Endothelial cell of umbilical vein (primary cell): ENCODE results near the gene TMEM119. TPM values are rescaled to one million over a fixed set of nuclear protein-coding genes. Genes with fewer than 3 reads are reported as not detected.
A peak's percentile ranks its signal among the peaks of the same experiment; 100 is the strongest.
"Not testable (repeated sequence)": the region's sequence is repeated elsewhere in the genome, so short reads cannot be mapped to it uniquely, and the experiment has no call there.

ENCODE experiments used
- BruUV-seq: library from RNA; stranded (reverse); fragments of 400-500 nt; replicated peaks from 2 replicates; lab custom pipeline; 2021; lab: Mats Ljungman, UMichigan
- CTCF ChIA-PET: fragments of 300-600, 350-600 bp; sonication (Branson Sonifier 250); formaldehyde crosslinking; loops from one replicate; lab custom pipeline; 2021; ENCODE audit warnings: antibody characterized with exemption, inconsistent platforms; lab: Charles Lee
- POLR2A ChIA-PET: fragments of 300-600, 350-600 bp; sonication (Branson Sonifier 250); formaldehyde crosslinking; loops from one replicate; lab custom pipeline; 2021; ENCODE audit warnings: antibody characterized with exemption, inconsistent platforms; lab: Charles Lee
- DNase-seq: peaks from one replicate; pipeline ENCODE4 v3.0.0-alpha.2; 2011; ENCODE audit warnings: low read depth, low spot score
- FAIRE-seq: peaks from 2 replicates; lab custom pipeline; 2011; peaks lifted over from hg19 to GRCh38; lab: Jason Lieb, UNC
- H2AFZ ChIP-seq: 2 replicates; pipeline ENCODE4 v1.6.0; 2012; ENCODE audit warnings: low read depth, low read length, control low read depth, inconsistent platforms
- H3K27ac ChIP-seq: 2 replicates; pipeline ENCODE4 v1.5.1; 2011; ENCODE audit warnings: low read depth, mild to moderate bottlenecking, control low read depth, low read length, moderate library complexity; ENCODE audit not compliant: insufficient read depth
- H3K27me3 ChIP-seq, 2 experiments: 2 replicates each; pipeline versions ENCODE4 v1.6.0 to v1.6.1; 2011; ENCODE audit warnings: low read length in 2 of 2, mixed read lengths in 1 of 2; ENCODE audit not compliant: control insufficient read depth in 2 of 2, insufficient read depth in 2 of 2
- H3K36me3 ChIP-seq, 2 experiments: 2 replicates in 1 of 2; 3 replicates in 1 of 2; pipeline ENCODE4 v1.5.1; 2011; ENCODE audit warnings: low read length in 2 of 2, mild to moderate bottlenecking in 1 of 2, moderate library complexity in 1 of 2; ENCODE audit not compliant: control insufficient read depth in 2 of 2, insufficient read depth in 2 of 2; ENCODE audit errors: extremely low read depth in 1 of 2
- H3K4me1 ChIP-seq: 3 replicates; pipeline ENCODE4 v1.5.1; 2011; ENCODE audit warnings: mild to moderate bottlenecking, low read length; ENCODE audit not compliant: control insufficient read depth, insufficient read depth; ENCODE audit errors: extremely low read depth
- H3K4me2 ChIP-seq: 2 replicates; pipeline ENCODE4 v1.6.1; 2011; ENCODE audit warnings: low read length, control low read depth, mixed read lengths; ENCODE audit not compliant: insufficient read depth
- H3K4me3 ChIP-seq, 3 experiments: fragments of 200-600 bp in 1 of 3; sonication (generic), shearing (Covaris generic) in 1 of 3; replicated peaks in 1 of 3; 2 replicates each; pipeline ENCODE4 v1.5.1; 2011 to 2016; ENCODE audit warnings: control low read depth in 3 of 3, low read length in 3 of 3, mild to moderate bottlenecking in 2 of 3, inconsistent platforms in 1 of 3, low read depth in 1 of 3, moderate library complexity in 1 of 3; ENCODE audit not compliant: insufficient read depth in 1 of 3
- H3K79me2 ChIP-seq: 2 replicates; pipeline ENCODE4 v1.6.0; 2012; ENCODE audit warnings: low read length, inconsistent platforms; ENCODE audit not compliant: control insufficient read depth, insufficient read depth
- H3K9ac ChIP-seq: replicated peaks from 2 replicates; pipeline ENCODE3; 2011; ENCODE audit warnings: low read length, control low read depth; ENCODE audit not compliant: insufficient read depth; ENCODE audit errors: extremely low read depth
- H3K9me1 ChIP-seq: replicated peaks from 3 replicates; pipeline ENCODE4 v1.6.0; 2011; ENCODE audit warnings: mild to moderate bottlenecking, low read length; ENCODE audit not compliant: control insufficient read depth, insufficient read depth; ENCODE audit errors: extremely low read depth
- H3K9me3 ChIP-seq: replicated peaks from 2 replicates; pipeline ENCODE4 v1.5.1; 2012; ENCODE audit warnings: low read length, inconsistent platforms; ENCODE audit not compliant: control insufficient read depth, insufficient read depth
- H4K20me1 ChIP-seq: replicated peaks from 2 replicates; pipeline ENCODE3; 2011; ENCODE audit warnings: mild to moderate bottlenecking, low read length; ENCODE audit not compliant: control insufficient read depth, insufficient read depth; ENCODE audit errors: extremely low read depth
- EZH2 ChIP-seq: IDR thresholded peaks from 2 replicates; pipeline ENCODE4 v1.6.1; 2012; ENCODE audit warnings: borderline replicate concordance, low read depth, mild to moderate bottlenecking, moderate library complexity, low read length, inconsistent platforms; ENCODE audit not compliant: severe bottlenecking
- FOS ChIP-seq: IDR thresholded peaks from 2 replicates; pipeline ENCODE4 v1.6.1; 2011; ENCODE audit warnings: mild to moderate bottlenecking, low read length, moderate library complexity, borderline replicate concordance; ENCODE audit not compliant: insufficient read depth
- GATA2 ChIP-seq: IDR thresholded peaks from 2 replicates; pipeline ENCODE4 v1.7.0; 2011; ENCODE audit warnings: low read depth, mild to moderate bottlenecking, moderate library complexity, mixed read lengths, low read length; ENCODE audit not compliant: insufficient read length, insufficient read depth
- JUN ChIP-seq: IDR thresholded peaks from 2 replicates; pipeline ENCODE4 v1.6.1; 2011; ENCODE audit warnings: borderline replicate concordance, low read depth; ENCODE audit not compliant: insufficient read length, insufficient read depth
- MYC ChIP-seq: IDR thresholded peaks from one replicate; pipeline ENCODE4 v1.6.1; 2011; ENCODE audit warnings: mild to moderate bottlenecking, low read depth, low read length
- POLR2A ChIP-seq: IDR thresholded peaks from 2 replicates; pipeline ENCODE4 v1.6.1; 2012; ENCODE audit warnings: low read depth, mild to moderate bottlenecking, control low read depth, low read length
- POLR2AphosphoS5 ChIP-seq: IDR thresholded peaks from 2 replicates; pipeline ENCODE4 v1.6.1; 2012; ENCODE audit warnings: low read depth, mild to moderate bottlenecking, control low read depth, low read length, moderate library complexity; ENCODE audit not compliant: insufficient read depth
- dilution Hi-C: fragments of 300-500 bp; cut with MboI; formaldehyde crosslinking; loops from one replicate; pipeline ENCODE4 v1.15.0; 2019; ENCODE audit warnings: low sequenced_read_pairs; ENCODE audit not compliant: extremely low pct_ligation_motif_present
- intact Hi-C: fragments of 100-400 bp; cut with micrococcal nuclease; formaldehyde crosslinking; loops from one replicate; pipeline ENCODE4 v1.10.0; 2022
- polyA plus RNA-seq, 4 experiments: library from polyadenylated mRNA; depleted of rRNA in 3 of 4; stranded (reverse) in 3 of 4; unstranded in 1 of 4; fragments of >200 nt; gene quantifications; 2 replicates each; pipeline versions ENCODE4 v1.2.1 to v1.2.3, GENCODE V29; 2011 to 2012; ENCODE audit warnings: missing spikeins in 1 of 4
- total RNA-seq: library from RNA; stranded (reverse); gene quantifications from 2 replicates; pipeline ENCODE4 v1.2.3, GENCODE V29; 2021
- TF ChIP-seq, protein P1 (sequence below): IDR thresholded peaks from 2 replicates; pipeline ENCODE4 v1.6.1; 2011; ENCODE audit not compliant: insufficient read depth, insufficient read length
- TF ChIP-seq, protein P2 (sequence below), 2 donors: IDR thresholded peaks; 1 replicate in 1 of 2; 2 replicates in 1 of 2; pipeline ENCODE4 v1.5.1; 2011; ENCODE audit warnings: low read length in 2 of 2, mild to moderate bottlenecking in 2 of 2, moderate library complexity in 2 of 2, control low read depth in 1 of 2, inconsistent platforms in 1 of 2, low read depth in 1 of 2; ENCODE audit not compliant: insufficient read depth in 1 of 2; ENCODE audit errors: extremely low read depth in 1 of 2

TMEM119 gene
- total and polyA plus RNA-seq, 2 donors (not counting 3 experiments of a cell fraction or from before 2014, with no cell fraction given): not detected

DNA sequence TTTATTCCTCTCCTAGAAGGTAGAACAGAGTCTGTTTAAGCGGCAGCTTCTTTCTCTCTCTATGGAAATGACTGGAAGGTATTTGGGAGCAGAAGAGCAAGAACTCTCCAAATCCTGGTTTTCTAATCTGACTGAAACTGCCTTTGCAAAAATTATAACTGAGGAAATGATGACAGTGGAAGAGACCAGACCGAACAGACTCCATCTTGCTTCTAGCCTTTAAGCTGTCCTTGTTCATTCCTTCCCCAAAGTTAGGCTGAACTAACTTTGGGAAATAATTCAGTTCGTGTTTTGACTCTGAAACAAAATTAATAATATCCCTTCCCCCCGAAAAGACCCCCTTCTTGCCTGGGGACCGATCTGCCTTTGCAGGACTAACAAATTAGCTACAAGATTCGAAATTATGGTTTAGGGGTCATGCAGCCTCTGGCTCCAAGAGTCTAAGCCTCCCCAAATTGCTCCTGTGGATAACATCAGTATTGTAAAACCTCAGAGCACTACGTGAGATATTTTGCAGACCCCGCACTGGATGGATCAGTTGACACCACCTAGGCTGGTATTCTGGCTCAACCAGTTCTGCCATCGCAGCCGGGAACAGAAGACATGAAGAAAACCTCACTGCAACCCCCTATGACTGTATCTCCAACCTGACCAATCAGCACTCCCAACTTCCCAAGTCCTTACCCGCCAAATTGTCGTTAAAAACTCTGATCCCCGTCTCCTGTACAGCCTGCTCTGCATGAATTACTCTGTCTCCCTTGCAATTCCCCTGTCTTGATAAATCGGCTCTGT is 21.7 kb upstream of the TMEM119 start:
- DNase-seq: no peak
- ChIA-PET POLR2A (no interaction called here), CTCF (interaction anchor here (1.0 to 6.3 kb wide), 18 partner anchors 9 to 473 kb away, joined by 3 to 86 read pairs (median 12); partner anchors contain the start of genes ALKBH2, ISCU and SELPLG)
- dilution Hi-C loops (no loop called here), intact Hi-C loops (loop anchor here (2.0 to 5.0 kb wide), 2 partner anchors 45 to 102 kb away; partner anchors contain the start of gene FICD)
- H3K36me3 ChIP-seq: no peaks in the 10 kb centered on the region
- no peak overlapping the region for H3K4me3 ChIP-seq
- no TSS peak for BruUV-seq
- no peak overlapping the region for H3K27ac ChIP-seq
- H3K9me3 ChIP-seq: no peaks in the 10 kb centered on the region
- TF ChIP-seq MYC: no peak
- TF ChIP-seq POLR2AphosphoS5: no peak
- no peak for TF ChIP-seq POLR2A
- TF ChIP-seq GATA2: no peak
- TF ChIP-seq, protein P1, sequence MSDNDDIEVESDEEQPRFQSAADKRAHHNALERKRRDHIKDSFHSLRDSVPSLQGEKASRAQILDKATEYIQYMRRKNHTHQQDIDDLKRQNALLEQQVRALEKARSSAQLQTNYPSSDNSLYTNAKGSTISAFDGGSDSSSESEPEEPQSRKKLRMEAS: no peak
- TF ChIP-seq, protein P2, sequence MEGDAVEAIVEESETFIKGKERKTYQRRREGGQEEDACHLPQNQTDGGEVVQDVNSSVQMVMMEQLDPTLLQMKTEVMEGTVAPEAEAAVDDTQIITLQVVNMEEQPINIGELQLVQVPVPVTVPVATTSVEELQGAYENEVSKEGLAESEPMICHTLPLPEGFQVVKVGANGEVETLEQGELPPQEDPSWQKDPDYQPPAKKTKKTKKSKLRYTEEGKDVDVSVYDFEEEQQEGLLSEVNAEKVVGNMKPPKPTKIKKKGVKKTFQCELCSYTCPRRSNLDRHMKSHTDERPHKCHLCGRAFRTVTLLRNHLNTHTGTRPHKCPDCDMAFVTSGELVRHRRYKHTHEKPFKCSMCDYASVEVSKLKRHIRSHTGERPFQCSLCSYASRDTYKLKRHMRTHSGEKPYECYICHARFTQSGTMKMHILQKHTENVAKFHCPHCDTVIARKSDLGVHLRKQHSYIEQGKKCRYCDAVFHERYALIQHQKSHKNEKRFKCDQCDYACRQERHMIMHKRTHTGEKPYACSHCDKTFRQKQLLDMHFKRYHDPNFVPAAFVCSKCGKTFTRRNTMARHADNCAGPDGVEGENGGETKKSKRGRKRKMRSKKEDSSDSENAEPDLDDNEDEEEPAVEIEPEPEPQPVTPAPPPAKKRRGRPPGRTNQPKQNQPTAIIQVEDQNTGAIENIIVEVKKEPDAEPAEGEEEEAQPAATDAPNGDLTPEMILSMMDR (IDR thresholded peaks at IDR 0.05; ENCODE audit: extremely low read depth in 1 of 2, insufficient read depth in 1 of 2, low read depth in 1 of 2, low read length in 2 of 2): no peak
- TF ChIP-seq JUN: no peak
- TF ChIP-seq FOS: no peak
- no peak for TF ChIP-seq EZH2
- peak; percentile 15 for FAIRE-seq
- H3K9me1 ChIP-seq: no peaks in the 10 kb centered on the region
- no peaks in the 10 kb centered on the region for H3K27me3 ChIP-seq
- no peaks in the 10 kb centered on the region for H4K20me1 ChIP-seq
- H3K79me2 ChIP-seq: no peaks in the 10 kb centered on the region
- no peak overlapping the region for H3K9ac ChIP-seq
- no peak overlapping the region for H2AFZ ChIP-seq
- peaks cover 13% of the 10 kb centered on the region for H3K4me1 ChIP-seq
- H3K4me2 ChIP-seq: no peak overlapping the region

DNA sequence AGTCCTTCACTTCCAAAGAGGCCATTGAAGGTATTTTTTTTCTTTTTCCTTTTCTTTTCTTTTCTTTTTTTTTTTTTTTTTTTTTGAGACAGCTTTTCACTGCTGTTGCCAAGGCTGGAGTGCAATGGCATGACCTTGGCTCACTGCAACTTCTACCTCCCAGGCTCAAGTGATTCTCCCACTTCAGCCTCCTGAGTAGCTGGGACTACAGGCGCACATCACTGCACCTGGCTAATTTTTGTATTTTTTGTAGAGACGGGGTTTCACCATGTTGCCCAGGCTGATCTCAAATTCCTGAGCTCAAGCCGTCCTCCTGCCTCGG is 21.0 kb upstream of the TMEM119 start:
- BruUV-seq, DNase-seq, H4K20me1 ChIP-seq, POLR2A ChIA-PET, H3K4me3 ChIP-seq, H3K27ac ChIP-seq, H3K4me2 ChIP-seq, dilution Hi-C loops, H3K79me2 ChIP-seq, H2AFZ ChIP-seq, FAIRE-seq, H3K9me3 ChIP-seq, H3K36me3 ChIP-seq, H3K9ac ChIP-seq, H3K9me1 ChIP-seq, H3K27me3 ChIP-seq: not testable (repeated sequence)
- CTCF ChIA-PET: interaction anchor here (1.1 to 6.3 kb wide), 20 partner anchors 10 to 332 kb away, joined by 3 to 86 read pairs (median 9); partner anchors contain the start of genes ISCU and SELPLG
- intact Hi-C loops: loop anchor here (1.0 to 5.0 kb wide), 5 partner anchors 46 to 184 kb away; partner anchors contain the start of gene FICD
- H3K4me1 ChIP-seq: peaks cover 13% of the 10 kb centered on the region
